Activated CD8-positive, alpha-beta memory T cell treated with anti-CD3 and anti-CD28 coated beads, Interleukin-2, amount 10 ng/mL, durations not matched to agents 7 days and 5 days (primary cell): ENCODE measurements around the gene WASF3. TPM values are rescaled to one million over a fixed set of nuclear protein-coding genes. Genes with fewer than 3 reads are reported as not detected.

Experiments
- ATAC-seq: fragments of 150-1000 bp; cut with Tn5 transposase; one replicate; pipeline ENCODE4 v1.10.0; 2021; ENCODE audit warnings: moderate library complexity
- CTCF ChIA-PET: fragments of 350-600 bp; sonication (Branson Sonifier 250); formaldehyde crosslinking; loops from one replicate; lab custom pipeline; 2021; ENCODE audit warnings: antibody characterized with exemption; lab: Charles Lee
- DNase-seq: peaks from one replicate; pipeline ENCODE4 v3.0.0-alpha.2; 2020
- H3K27ac Mint-ChIP-seq: one replicate; pipeline ENCODE4 v1.8.0; 2021; ENCODE audit warnings: mild to moderate bottlenecking, mixed read lengths
- H3K27me3 Mint-ChIP-seq: one replicate; pipeline ENCODE4 v1.8.0; 2021; ENCODE audit warnings: mixed read lengths
- H3K36me3 Mint-ChIP-seq: one replicate; pipeline ENCODE4 v1.8.0; 2021; ENCODE audit warnings: mild to moderate bottlenecking, mixed read lengths
- H3K4me1 Mint-ChIP-seq: one replicate; pipeline ENCODE4 v1.8.0; 2021; ENCODE audit warnings: mixed read lengths
- H3K4me3 Mint-ChIP-seq: one replicate; pipeline ENCODE4 v1.8.0; 2021; ENCODE audit warnings: mild to moderate bottlenecking, moderate library complexity, mixed read lengths
- H3K9me3 Mint-ChIP-seq: one replicate; pipeline ENCODE4 v1.8.0; 2022; ENCODE audit warnings: low read depth, mixed read lengths
- total RNA-seq, 2 experiments: library from RNA; stranded (reverse); gene quantifications; one replicate each; pipeline ENCODE4 v1.2.3, GENCODE V29; 2021

WASF3 gene
- total RNA-seq, 2 experiments from 2014 or later, result 0.12 TPM; not detected in 1

DNA sequence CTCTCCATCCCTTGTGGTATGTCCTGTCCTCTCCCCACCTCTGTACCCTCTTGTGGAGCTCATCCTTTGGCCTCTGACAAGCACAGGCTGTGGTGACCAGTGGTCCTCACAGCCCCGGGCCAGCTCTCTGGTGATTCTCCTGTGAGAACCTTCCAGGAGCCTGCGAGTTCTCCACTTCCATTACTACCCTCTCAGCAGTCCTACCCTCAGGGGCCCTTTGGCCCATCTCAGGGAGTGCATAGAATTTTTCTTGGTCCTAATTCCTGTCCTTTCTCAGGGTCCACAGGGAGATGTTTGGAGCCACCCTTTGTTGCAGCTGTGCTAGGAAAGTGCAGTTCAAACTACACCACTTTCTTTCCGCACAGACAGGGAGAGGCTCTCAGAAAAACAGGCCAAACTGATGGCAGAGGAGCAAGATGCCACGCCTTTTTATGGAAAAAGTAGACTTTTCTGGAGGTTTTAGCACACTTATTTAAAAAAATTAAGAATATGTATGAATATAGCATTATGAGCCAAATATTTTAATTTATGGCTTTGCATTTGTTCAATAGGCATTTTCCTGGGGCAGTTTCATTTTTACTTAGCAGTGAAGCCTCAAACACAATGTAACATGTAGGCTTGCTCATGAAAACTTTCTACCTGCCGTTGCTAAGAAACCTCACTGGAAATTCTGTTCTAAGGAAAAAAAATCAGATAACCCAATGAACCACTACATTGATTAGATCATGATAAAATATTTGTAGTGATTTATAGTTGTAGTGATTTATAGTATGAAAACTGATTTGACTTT, 111.1 kb downstream of the WASF3 start:
- no peak overlapping the region for H3K27ac Mint-ChIP-seq
- no peak for DNase-seq
- CTCF ChIA-PET, result no interaction called here
- no peak overlapping the region for H3K4me3 Mint-ChIP-seq
- peaks cover 18% of the 10 kb centered on the region for H3K27me3 Mint-ChIP-seq
- ATAC-seq, result no peak
- no peaks in the 10 kb centered on the region for H3K36me3 Mint-ChIP-seq
- no peaks in the 10 kb centered on the region for H3K9me3 Mint-ChIP-seq
- H3K4me1 Mint-ChIP-seq, result no peaks in the 10 kb centered on the region

DNA sequence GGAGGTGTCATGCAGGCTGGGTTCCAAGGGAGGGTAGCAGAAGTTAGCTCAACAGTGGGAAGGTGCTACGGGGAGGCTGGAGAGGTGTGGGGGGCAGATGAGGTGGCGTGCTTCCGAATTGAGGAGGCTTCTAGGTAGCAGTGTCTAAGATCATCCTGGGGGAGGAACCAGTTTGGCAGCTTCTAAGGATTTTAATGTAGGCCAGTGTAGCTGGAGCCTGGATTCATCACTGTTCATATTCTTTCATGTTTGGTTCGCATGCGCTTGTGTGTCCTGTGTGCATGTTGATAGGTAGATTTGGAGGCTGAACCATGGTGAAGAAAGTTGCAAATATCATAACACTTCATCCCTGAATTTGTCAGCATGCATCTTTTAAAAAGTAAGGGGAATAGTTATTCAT, 116.4 kb downstream of the WASF3 start:
- CTCF ChIA-PET, result no interaction called here
- Mint-ChIP-seq H3K27ac (no peak overlapping the region), H3K27me3 (peaks cover 14% of the 10 kb centered on the region), H3K4me3 (no peak overlapping the region), H3K4me1 (no peaks in the 10 kb centered on the region), H3K36me3 (no peaks in the 10 kb centered on the region), H3K9me3 (no peaks in the 10 kb centered on the region)
- DNase-seq, result no peak
- ATAC-seq, result no peak

DNA sequence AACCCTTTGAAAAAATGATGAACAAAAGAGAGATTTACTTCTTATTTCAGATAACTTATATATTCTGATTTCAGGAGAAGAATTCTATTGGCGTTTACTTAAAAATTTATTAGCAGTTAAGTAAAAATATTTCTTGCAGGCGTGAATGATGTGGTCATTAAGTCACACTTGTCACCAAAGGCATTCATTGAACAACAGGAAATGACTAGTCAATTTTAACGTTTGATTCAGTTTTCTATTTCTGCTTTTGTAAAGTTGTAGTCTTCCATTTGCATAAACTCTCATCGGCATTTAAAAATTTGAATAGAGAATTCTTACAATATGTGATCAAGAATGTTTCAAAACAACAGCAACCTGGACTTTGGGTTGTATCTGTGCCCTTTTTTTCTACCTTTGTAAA, 119.7 kb downstream of the WASF3 start:
- no peak for DNase-seq
- ATAC-seq, result no peak
- no peak overlapping the region for H3K4me3 Mint-ChIP-seq
- H3K9me3 Mint-ChIP-seq, result no peaks in the 10 kb centered on the region
- no peaks in the 10 kb centered on the region for H3K4me1 Mint-ChIP-seq
- no peak overlapping the region for H3K27ac Mint-ChIP-seq
- H3K36me3 Mint-ChIP-seq, result no peaks in the 10 kb centered on the region
- CTCF ChIA-PET, result no interaction called here
- peaks cover 10% of the 10 kb centered on the region for H3K27me3 Mint-ChIP-seq

DNA sequence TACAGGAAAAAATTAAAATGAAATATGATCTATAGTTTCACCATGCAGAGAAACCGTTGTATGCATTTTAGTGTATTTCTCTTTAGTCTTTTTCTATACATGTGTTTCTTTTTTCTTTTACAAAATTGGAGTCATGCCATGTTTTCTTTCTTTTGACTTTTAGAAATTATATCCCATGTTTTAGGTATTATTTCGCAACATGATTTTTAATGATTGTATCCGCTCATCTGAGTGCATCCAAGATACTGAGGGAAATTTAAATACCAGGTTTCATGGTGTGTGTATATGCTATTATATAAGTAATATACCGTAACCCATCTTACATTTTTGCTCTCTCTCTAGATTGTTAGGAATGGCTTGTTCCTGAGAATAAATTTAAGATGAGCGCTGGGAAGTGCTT, 120.8 kb downstream of the WASF3 start:
- no peaks in the 10 kb centered on the region for H3K4me1 Mint-ChIP-seq
- CTCF ChIA-PET, result no interaction called here
- H3K27ac Mint-ChIP-seq, result no peak overlapping the region
- no peaks in the 10 kb centered on the region for H3K36me3 Mint-ChIP-seq
- DNase-seq (no peak), ATAC-seq (no peak)
- H3K27me3 Mint-ChIP-seq, result peaks cover 3% of the 10 kb centered on the region
- H3K9me3 Mint-ChIP-seq, result no peaks in the 10 kb centered on the region
- H3K4me3 Mint-ChIP-seq, result no peak overlapping the region

DNA sequence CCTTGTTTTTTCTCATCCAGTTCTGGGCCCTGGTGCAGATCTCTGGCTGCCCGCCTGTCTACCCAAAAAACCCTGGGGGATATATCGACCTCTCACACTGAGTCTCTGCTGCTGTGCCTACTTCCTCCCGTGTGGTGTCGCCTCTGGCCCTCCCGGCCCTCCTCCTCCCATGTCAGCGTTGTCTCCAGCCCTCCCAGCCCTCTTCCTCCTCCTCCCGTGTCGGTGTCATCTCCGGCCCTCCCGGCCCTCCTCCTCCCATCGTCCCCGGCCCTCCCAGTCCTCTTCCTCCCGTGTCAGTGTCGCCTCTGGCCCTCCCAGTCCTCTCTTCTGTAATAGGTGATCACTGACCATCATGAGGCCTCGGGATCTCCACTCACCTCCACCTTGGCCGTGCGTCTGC, 121.3 kb downstream of the WASF3 start:
- Mint-ChIP-seq H3K4me3 (no peak overlapping the region), H3K4me1 (no peaks in the 10 kb centered on the region), H3K27ac (no peak overlapping the region), H3K36me3 (no peaks in the 10 kb centered on the region), H3K9me3 (no peaks in the 10 kb centered on the region), H3K27me3 (peaks cover 3% of the 10 kb centered on the region)
- DNase-seq, result no peak
- ATAC-seq, result no peak
- CTCF ChIA-PET, result no interaction called here

DNA sequence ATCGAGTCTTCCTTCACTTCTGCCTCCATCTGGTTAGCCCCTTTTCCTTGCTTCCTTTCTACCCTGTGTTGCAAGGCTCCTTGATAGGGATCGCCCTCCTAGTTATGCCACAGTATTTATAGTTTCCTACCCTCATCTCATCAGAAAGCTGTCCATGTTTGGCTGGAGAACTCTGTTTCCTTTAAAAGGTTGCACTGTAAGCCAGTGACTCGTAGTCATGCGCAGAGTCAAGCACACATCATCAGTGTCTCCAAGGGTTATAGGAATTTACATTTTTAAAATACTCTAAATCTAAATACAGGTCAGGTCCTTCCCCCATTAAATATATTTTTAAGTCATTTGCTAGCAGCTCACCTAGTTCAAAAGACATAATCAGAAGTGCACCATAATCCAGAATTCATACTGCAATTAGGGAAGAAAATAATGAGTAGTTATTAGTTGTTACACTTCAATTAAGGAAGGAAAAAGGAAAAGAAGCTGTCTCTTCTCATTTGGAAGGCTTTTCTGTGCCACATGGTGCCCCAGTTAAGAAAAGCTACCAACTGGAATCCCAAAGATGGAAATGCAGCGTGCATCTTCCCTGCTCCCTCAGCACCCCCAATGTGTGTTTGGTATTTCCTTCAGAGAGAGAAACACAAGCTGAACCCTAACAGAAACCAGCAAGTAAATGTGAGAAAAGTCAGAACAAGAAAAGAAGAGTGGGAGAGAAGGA, 122.1 kb downstream of the WASF3 start:
- Mint-ChIP-seq H3K27ac (no peak overlapping the region), H3K27me3 (peaks cover 4% of the 10 kb centered on the region), H3K36me3 (no peaks in the 10 kb centered on the region), H3K9me3 (no peaks in the 10 kb centered on the region), H3K4me1 (no peaks in the 10 kb centered on the region), H3K4me3 (no peak overlapping the region)
- CTCF ChIA-PET, result interaction anchor here (1.0 kb wide), 1 partner anchor 19 kb away, joined by 3 read pairs; no protein-coding TSS in a partner anchor
- no peak for ATAC-seq
- no peak for DNase-seq

DNA sequence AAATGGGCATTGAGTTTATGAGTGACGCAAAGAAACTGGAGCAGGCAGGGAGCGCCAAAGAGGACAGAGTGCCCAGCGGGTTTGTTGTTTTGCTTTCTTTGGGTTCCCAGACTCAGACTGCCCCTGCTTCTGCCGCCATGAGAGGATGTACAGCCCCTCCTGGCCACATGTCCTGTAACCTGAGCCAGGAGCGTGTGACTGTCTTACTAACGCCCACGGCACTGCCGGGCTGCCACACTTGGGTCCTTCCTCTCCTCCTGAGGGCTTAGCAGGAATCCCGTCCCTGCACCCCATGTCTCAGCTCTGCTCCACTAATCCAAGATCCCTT, 122.6 kb downstream of the WASF3 start:
- DNase-seq (no peak), ATAC-seq (no peak)
- no peaks in the 10 kb centered on the region for H3K36me3 Mint-ChIP-seq
- CTCF ChIA-PET, result interaction anchor here (1.0 kb wide), 1 partner anchor 18 kb away, joined by 3 read pairs; no protein-coding TSS in a partner anchor
- no peaks in the 10 kb centered on the region for H3K4me1 Mint-ChIP-seq
- no peak overlapping the region for H3K4me3 Mint-ChIP-seq
- no peak overlapping the region for H3K27ac Mint-ChIP-seq
- H3K27me3 Mint-ChIP-seq, result peaks cover 5% of the 10 kb centered on the region
- no peaks in the 10 kb centered on the region for H3K9me3 Mint-ChIP-seq

DNA sequence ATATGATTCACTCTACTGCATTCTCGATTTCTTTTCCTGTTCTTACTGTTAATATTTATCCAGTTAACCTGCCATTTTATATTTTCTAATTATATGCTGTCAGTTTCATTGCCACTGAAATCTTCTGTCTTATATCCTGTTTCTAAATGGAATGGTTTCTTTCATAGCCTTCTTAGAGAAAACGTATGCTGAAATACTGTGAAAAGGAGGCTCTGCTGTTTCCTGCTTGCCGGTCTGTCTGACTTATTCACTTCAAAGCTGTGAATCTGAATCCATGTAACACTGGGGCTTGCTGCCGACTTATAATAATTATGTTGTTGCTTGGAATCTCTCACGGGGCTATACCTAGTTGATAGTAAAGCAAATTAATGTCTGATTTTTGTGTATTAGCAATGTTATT, 123.1 kb downstream of the WASF3 start:
- no peak for ATAC-seq
- Mint-ChIP-seq H3K4me1 (no peaks in the 10 kb centered on the region), H3K9me3 (no peaks in the 10 kb centered on the region), H3K27me3 (peaks cover 5% of the 10 kb centered on the region), H3K4me3 (no peak overlapping the region), H3K27ac (no peak overlapping the region), H3K36me3 (no peaks in the 10 kb centered on the region)
- no peak for DNase-seq
- CTCF ChIA-PET, result no interaction called here

DNA sequence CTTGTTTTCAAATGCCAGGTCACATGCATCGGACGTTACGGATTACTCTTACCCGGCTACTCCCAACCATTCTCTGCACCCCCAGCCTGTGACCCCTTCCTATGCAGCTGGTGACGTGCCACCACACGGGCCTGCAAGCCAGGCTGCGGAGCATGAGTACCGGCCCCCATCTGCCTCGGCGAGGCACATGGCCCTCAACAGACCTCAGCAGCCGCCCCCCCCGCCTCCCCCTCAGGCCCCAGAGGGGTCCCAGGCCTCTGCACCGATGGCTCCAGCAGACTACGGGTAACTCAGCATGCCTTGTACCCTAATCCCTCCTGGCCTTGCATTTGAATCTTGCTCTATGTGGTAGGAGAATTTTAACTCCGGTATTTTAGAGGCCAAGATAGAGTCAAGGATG, 123.6 kb downstream of the WASF3 start:
- CTCF ChIA-PET, result interaction anchor here (1.2 kb wide), 1 partner anchor 17 kb away, joined by 3 read pairs; no protein-coding TSS in a partner anchor
- no peak overlapping the region for H3K27ac Mint-ChIP-seq
- no peaks in the 10 kb centered on the region for H3K4me1 Mint-ChIP-seq
- ATAC-seq, result no peak
- no peak for DNase-seq
- H3K9me3 Mint-ChIP-seq, result no peaks in the 10 kb centered on the region
- H3K4me3 Mint-ChIP-seq, result no peak overlapping the region
- no peaks in the 10 kb centered on the region for H3K36me3 Mint-ChIP-seq
- peaks cover 5% of the 10 kb centered on the region for H3K27me3 Mint-ChIP-seq

DNA sequence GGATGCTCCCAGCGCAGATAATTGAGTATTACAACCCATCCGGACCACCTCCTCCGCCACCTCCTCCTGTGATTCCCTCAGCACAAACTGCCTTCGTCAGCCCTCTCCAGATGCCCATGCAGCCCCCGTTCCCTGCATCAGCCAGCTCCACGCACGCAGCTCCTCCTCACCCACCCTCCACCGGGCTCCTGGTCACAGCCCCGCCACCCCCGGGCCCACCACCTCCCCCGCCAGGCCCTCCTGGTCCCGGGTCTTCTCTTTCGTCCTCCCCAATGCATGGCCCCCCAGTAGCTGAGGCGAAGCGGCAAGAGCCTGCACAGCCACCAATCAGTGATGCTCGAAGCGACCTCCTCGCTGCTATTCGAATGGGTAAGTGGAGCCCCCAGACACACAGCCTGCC, 125.1 kb downstream of the WASF3 start:
- DNase-seq, result no peak
- Mint-ChIP-seq H3K36me3 (no peaks in the 10 kb centered on the region), H3K9me3 (no peaks in the 10 kb centered on the region), H3K4me3 (no peak overlapping the region), H3K27me3 (peaks cover 5% of the 10 kb centered on the region), H3K4me1 (no peaks in the 10 kb centered on the region), H3K27ac (no peak overlapping the region)
- CTCF ChIA-PET, result no interaction called here
- no peak for ATAC-seq

DNA sequence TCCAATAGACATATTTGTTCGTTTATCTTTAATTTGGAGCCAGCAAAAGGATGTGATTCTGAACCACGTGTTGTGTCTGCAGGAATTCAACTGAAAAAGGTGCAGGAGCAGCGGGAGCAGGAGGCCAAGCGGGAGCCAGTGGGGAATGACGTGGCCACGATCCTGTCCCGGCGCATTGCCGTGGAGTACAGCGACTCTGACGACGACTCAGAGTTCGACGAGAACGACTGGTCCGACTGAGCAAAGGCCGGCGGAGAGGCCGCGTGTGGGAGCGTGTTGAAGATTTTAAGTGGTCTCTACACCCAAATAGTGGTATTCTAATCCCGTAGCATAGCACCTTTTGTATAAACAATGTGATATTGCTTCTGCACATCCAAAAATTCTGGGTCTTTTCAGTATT, 128.1 kb downstream of the WASF3 start:
- Mint-ChIP-seq H3K4me3 (no peak overlapping the region), H3K9me3 (no peaks in the 10 kb centered on the region), H3K27ac (no peak overlapping the region), H3K36me3 (no peaks in the 10 kb centered on the region), H3K27me3 (peaks cover 5% of the 10 kb centered on the region), H3K4me1 (no peaks in the 10 kb centered on the region)
- no peak for DNase-seq
- CTCF ChIA-PET, result interaction anchor here (1.2 to 1.6 kb wide), 2 partner anchors 13 to 71 kb away, joined by 3 read pairs; no protein-coding TSS in a partner anchor
- ATAC-seq, result no peak

DNA sequence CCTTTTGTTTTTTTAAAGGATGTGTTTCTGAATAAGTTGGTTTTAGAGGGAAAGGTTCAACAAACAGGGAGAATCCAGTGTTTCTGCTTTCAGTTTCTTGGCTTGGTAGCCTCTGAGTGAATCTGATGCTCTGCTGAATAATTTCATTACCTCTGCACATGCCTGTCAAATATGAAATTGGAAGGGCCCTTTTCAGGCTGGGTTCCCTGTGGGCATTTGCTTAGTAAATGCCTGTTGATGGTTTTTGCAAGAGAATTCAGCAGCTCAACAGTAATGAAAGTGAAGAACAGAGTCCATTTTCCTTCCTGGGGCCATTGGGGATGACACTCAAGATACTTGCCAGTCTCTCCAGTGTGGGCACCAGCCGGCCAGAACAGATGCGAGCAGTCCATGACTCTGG, 128.8 kb downstream of the WASF3 start:
- H3K4me1 Mint-ChIP-seq, result no peaks in the 10 kb centered on the region
- H3K9me3 Mint-ChIP-seq, result peaks cover 4% of the 10 kb centered on the region
- DNase-seq (no peak), ATAC-seq (no peak)
- CTCF ChIA-PET, result interaction anchor here (1.0 to 1.6 kb wide), 3 partner anchors 12 to 204 kb away, joined by 3 to 4 read pairs (median 3); no protein-coding TSS in a partner anchor
- H3K27ac Mint-ChIP-seq, result no peak overlapping the region
- no peak overlapping the region for H3K4me3 Mint-ChIP-seq
- peaks cover 5% of the 10 kb centered on the region for H3K27me3 Mint-ChIP-seq
- no peaks in the 10 kb centered on the region for H3K36me3 Mint-ChIP-seq

DNA sequence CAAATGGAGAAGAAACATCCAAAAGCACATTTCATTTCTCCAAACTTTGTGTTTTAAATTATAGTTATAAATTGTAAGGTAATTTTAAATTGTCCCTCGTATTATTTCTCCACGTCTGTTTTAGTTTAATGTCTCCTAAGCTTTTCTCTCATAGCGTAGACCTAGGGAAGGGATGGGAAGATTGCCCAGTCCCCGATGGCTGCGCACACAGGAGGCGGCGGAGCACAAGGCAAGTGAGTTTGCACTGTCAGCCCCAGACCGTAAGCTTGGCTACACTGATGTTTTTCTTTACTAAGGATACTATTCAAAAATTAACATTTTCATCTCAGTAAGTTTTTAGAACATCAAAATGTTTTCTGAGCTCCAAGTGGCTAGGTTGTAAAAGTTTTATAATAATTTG, 130.8 kb downstream of the WASF3 start:
- H3K4me3 Mint-ChIP-seq, result no peak overlapping the region
- CTCF ChIA-PET, result interaction anchor here (0.8 kb wide), 1 partner anchor 10 kb away, joined by 3 read pairs; no protein-coding TSS in a partner anchor
- peaks cover 5% of the 10 kb centered on the region for H3K27me3 Mint-ChIP-seq
- H3K27ac Mint-ChIP-seq, result no peak overlapping the region
- no peak for ATAC-seq
- H3K4me1 Mint-ChIP-seq, result no peaks in the 10 kb centered on the region
- peaks cover 1% of the 10 kb centered on the region for H3K36me3 Mint-ChIP-seq
- H3K9me3 Mint-ChIP-seq, result peaks cover 9% of the 10 kb centered on the region
- DNase-seq, result no peak

DNA sequence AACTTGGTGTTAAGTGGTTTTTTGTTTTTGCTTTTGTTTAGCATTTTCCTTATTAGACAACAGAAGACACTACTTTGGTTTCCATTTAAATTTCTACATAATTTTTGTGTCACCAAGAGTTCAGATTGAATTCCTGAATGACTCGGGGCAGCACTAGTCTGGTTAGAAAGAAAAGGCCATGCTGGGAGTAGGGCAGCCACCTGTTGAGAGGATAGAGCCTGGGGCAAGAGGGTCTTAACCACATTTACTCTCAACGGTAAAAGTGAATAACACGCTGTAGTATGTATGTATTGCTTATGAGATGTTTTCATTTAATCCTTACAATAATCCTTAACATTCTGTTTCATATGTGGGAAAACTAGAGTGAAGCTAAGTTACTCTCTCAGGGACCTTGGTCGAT, 131.5 kb downstream of the WASF3 start:
- no peak overlapping the region for H3K4me3 Mint-ChIP-seq
- H3K4me1 Mint-ChIP-seq, result no peaks in the 10 kb centered on the region
- H3K27ac Mint-ChIP-seq, result no peak overlapping the region
- H3K36me3 Mint-ChIP-seq, result peaks cover 1% of the 10 kb centered on the region
- peaks cover 9% of the 10 kb centered on the region for H3K9me3 Mint-ChIP-seq
- no peak for ATAC-seq
- peaks cover 5% of the 10 kb centered on the region for H3K27me3 Mint-ChIP-seq
- no peak for DNase-seq
- CTCF ChIA-PET, result interaction anchor here (0.8 to 1.9 kb wide), 2 partner anchors 9 to 10 kb away, joined by 3 to 10 read pairs; no protein-coding TSS in a partner anchor
